Amygdala (tissue), 56 donors: ENCODE data around the gene TRIM2.

Experiments used
- DNase-seq, 56 donors: peaks; one replicate each; lab custom pipeline; 2025; lab: John Stamatoyannopoulos, UW

TRIM2 gene

GRCh38 chr4:153318696-153319320 is 114.6 kb downstream of the TRIM2 start:
- DNase-seq = peak in 2 of 56 donors; percentile 10 to 18

GRCh38 chr4:153322791-153323190 is 118.5 kb downstream of the TRIM2 start:
- peak in 1 of 56 donors; percentile 19 for DNase-seq

GRCh38 chr4:153324046-153324445 is 119.8 kb downstream of the TRIM2 start:
- no peak for DNase-seq

DNA sequence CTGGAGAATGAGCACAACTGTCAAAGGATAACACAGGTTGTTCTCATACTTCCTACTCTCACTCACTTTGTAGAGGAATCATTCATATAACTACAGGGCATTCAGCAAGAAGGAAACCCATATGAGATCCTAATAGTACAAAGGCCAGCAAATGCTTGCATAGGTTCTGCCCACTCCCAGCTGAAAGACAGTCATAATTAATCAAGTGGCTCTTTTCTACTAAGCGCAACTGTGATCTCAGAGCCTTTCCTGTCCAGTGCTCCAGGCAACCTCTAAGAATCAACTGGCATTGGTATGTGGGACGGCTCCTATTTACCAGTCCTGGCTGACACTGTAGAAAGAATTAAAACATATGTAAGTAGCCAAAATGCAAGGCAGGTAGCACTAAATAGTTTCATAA is 121.3 kb downstream of the TRIM2 start:
- no peak for DNase-seq

DNA sequence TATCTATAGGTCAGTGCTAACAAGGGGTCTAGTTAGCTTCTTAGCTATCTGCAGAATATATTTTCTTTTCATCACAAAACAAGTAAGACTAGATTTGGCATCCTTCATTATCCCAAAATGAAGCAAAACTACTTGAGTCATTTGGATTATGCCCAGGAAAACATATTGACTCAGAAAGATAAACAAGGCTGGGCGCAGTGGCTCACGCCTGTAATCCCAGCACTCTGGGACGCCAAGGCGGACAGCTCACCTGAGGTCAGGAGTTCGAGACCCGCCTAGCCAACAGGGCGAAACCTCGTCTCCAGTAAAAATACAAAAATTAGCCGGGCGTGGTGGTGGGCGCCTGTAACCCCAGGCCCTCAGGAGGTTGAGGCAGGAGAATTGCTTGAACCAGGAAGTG is 122.3 kb downstream of the TRIM2 start:
- no peak for DNase-seq

DNA sequence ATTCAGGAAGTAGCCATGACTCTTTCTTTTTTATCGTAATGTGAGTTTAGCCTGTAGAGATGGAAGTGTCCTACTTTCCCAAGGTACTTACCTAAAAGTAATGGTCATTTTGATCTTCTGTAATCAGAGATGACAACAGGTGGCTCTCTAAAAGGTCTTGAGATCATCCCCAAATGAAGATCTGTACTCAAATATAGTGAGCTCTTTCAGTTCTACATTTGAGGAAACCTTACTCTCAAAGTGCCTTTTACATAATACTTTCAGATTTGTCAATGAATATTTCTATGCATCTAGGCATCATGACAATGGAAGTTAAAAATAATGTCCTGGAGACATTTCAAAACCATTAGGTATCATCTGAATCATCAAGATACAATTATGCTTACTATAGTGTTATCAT is 123.0 kb downstream of the TRIM2 start:
- DNase-seq = no peak

GRCh38 chr4:153332936-153333335 is 128.7 kb downstream of the TRIM2 start:
- DNase-seq = no peak

GRCh38 chr4:153333874-153334273 is 129.6 kb downstream of the TRIM2 start:
- DNase-seq = no peak

- no peak for DNase-seq
Measured at GRCh38 chr4:153335665-153336064, 131.4 kb downstream of the TRIM2 start.

DNA sequence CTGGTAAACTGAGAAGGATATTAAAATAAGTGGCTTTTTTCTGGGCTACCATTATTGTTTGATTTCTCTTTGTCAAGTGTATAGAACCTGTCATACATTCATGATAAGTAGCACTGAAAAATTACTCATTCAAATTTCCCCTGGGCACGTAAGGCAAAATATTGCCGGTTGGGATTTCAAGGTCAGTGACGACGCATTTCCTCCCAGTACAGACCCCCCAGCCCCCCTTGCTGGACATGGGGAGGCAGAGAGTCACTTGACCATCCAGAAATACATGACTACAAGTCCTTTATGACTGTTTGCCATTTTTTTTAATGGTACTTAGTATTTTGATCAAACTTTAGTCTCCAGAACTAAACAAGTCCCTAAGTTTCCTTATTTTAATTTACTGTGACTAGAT is 133.4 kb downstream of the TRIM2 start:
- no peak for DNase-seq

GRCh38 chr4:153341575-153342090 is 137.4 kb downstream of the TRIM2 start:
- DNase-seq = no peak

- DNase-seq = no peak
Measured at GRCh38 chr4:153342751-153343552, 138.7 kb downstream of the TRIM2 start.

DNA sequence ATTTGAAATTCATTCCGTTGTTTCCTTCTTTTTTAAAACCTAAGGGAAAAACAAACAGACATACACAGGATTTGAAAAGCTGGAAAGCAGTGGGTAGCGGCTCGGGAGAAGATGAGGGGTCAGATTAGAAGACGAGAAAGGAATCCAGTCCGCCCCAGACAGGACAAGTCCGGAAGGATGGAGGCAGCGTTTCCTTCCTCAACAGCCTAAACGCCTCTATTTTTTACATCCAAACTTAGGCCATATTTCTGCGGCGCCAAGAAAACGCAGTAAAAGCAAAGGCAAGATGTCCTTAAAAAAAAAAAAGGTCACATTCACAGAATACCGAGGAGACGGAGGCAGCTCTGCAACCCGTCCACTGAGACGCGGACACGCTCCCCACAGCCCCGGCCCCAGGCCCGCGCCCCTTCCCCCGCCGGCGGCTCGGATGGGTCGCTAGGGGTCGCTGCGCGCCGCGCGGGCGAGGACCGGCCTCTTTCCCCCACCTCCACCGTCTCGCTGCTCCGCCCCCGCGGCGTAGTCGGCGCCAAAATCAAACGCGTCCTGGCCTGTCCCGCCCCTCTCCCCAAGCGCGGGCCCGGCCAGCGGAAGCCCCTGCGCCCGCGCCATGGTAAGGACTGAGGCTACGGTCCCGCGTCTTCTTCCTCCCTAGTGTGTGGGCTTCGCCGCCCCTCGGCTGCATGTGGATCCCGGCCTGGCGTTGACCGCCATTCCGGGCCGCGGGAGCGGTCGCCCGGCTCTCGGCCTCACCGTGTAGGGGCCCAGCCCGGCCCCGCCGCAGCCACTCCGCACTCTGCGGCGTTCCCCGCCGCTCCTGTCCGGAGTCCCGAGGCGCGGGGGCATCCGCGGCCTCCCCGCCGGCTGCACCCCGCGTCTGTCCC is 140.1 kb downstream of the TRIM2 start, which contains the start of gene MND1:
Gene MND1, plus strand, starts transcription at position 558 of the 881 bp plus-strand sequence. Its CDS starts 50 bp downstream, at position 608.
- DNase-seq = peak in 53 of 56 donors; percentile 16 to 84 (median 60)

GRCh38 chr4:153345012-153345981 is 141.1 kb downstream of the TRIM2 start:
- DNase-seq = peak in 13 of 56 donors; percentile 3 to 53 (median 31)

- DNase-seq = no peak
Measured at GRCh38 chr4:153346031-153346430, 141.8 kb downstream of the TRIM2 start.

DNA sequence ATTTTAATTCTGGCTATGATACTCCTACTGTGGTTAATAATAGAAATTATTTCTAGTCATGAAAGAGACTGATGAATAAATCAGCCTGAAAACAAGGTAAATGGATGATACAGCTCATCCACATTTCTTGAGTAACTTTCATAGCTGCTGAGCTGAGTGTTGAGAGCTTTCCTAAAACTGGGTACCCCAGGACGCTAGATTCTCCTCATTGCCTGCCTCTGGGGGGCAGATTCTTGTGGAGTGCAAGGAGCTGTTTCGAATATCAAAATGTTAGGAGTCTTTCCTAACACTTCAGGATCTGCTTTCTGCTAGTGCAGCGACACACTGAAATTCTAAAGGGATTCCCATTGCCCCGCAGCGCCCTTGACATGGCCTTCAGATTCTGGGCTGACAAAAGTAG is 142.3 kb downstream of the TRIM2 start:
- no peak for DNase-seq

GRCh38 chr4:153347117-153347516 is 142.9 kb downstream of the TRIM2 start:
- DNase-seq = no peak

- no peak for DNase-seq
Measured at GRCh38 chr4:153348006-153348405, 143.8 kb downstream of the TRIM2 start.

DNA sequence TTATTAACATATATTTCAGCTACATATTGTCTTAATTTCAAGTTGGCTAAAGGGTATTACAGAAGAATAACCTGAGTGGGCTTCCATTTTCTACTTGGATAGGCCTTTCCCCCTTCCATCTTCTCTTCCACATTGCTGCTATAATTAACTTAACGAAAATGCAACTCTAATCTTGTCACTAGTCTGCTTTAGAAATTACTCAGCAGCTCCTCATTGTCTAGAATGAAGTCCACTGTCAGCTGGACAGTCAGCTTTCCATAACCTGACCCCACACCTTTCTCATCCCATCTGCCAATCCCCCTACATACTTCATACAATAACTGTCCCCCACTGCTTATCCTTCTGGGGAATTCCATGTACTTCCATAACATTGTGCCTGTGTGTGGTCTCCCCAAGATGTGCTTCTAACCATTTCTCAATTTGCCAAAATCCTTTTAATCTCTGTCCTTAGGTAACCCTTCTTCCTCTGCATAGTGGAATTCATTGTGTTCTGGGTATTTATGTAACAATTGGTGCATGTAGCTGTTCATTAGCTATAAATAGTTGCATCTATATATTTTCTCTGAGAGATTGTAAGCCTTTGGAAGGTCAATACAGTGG is 145.1 kb downstream of the TRIM2 start:
- DNase-seq = no peak
